ENCODE results near the gene CFAP61. TPM values are rescaled to one million over a fixed set of nuclear protein-coding genes. Genes with fewer than 3 reads are reported as not detected.
"Not testable (repeated sequence)": the region's sequence is repeated elsewhere in the genome, so short reads cannot be mapped to it uniquely, and the experiment has no call there.

Gene CFAP61
- under 1 TPM in 1 of 6 experiments, not detected in 5; 0.26 TPM for total RNA-seq (2021; fragmentation: NEBNext Ultra II Directional; extraction: Animal tissue kit (Norgen Biotek cat#: 25700))
- long read RNA-seq, result 0 reads

- H3K9me3 Mint-ChIP-seq, result no peaks in the 10 kb centered on the region
- H3K4me3 Mint-ChIP-seq, result peak within 1 kb of the TSS; percentile 100
- peaks cover 11% of the 10 kb centered on the region; the same call in 1 of the 2 replicates for H3K4me1 Mint-ChIP-seq (ENCODE audit: low read depth)
- H3K27ac Mint-ChIP-seq, result peak within 1 kb of the TSS; percentile 96
- peak; percentile 97 for DNase-seq
- H3K36me3 Mint-ChIP-seq (ENCODE audit: low read depth), result peaks cover 24% of the 10 kb centered on the region
- H3K27me3 Mint-ChIP-seq (ENCODE audit: insufficient read depth), result peaks cover 5% of the 10 kb centered on the region
- peak; percentile 20 for TF ChIP-seq CTCF (IDR thresholded peaks at IDR 0.05)
These were observed at the start of gene CFAP61, which contains the start of gene CRNKL1 for GRCh38 chr20:20052074-20052970. TSS of gene CFAP61 (plus strand) at chr20:20052532. CDS start at chr20:20056654, 4,122 bp downstream. TSS of gene CRNKL1 (minus strand) at chr20:20052466. CDS start at chr20:20052342, 124 bp downstream.

GRCh38 chr20:20003031-20003954, 49.0 kb upstream of the CFAP61 start:
- Mint-ChIP-seq H3K27me3 (ENCODE audit: insufficient read depth) (0 out of 2 replicates have a peak, but pooled peaks cover 1% of the 10 kb centered on the region), H3K4me1 (ENCODE audit: low read depth) (peaks cover 25% of the 10 kb centered on the region), H3K9me3 (no peaks in the 10 kb centered on the region), H3K4me3 (no peak overlapping the region), H3K36me3 (ENCODE audit: low read depth) (peaks cover 49% of the 10 kb centered on the region), H3K27ac (no peak overlapping the region)
- DNase-seq, result no peak
- no peak for TF ChIP-seq CTCF (IDR thresholded peaks at IDR 0.05)

GRCh38 chr20:20003955-20004322, 48.4 kb upstream of the CFAP61 start:
- peaks cover 45% of the 10 kb centered on the region for H3K36me3 Mint-ChIP-seq (ENCODE audit: low read depth)
- H3K4me1 Mint-ChIP-seq (ENCODE audit: low read depth), result peaks cover 25% of the 10 kb centered on the region
- H3K27me3 Mint-ChIP-seq (ENCODE audit: insufficient read depth); DNase-seq; H3K4me3 Mint-ChIP-seq; H3K27ac Mint-ChIP-seq; H3K9me3 Mint-ChIP-seq: not testable (repeated sequence)

GRCh38 chr20:20005342-20005741, 47.0 kb upstream of the CFAP61 start:
- peaks cover 1% of the 10 kb centered on the region for H3K27me3 Mint-ChIP-seq (ENCODE audit: insufficient read depth)
- no peak overlapping the region for H3K4me3 Mint-ChIP-seq
- DNase-seq, result no peak
- no peaks in the 10 kb centered on the region for H3K9me3 Mint-ChIP-seq
- H3K27ac Mint-ChIP-seq, result no peak overlapping the region; the same call in 1 of the 2 replicates
- TF ChIP-seq CTCF (IDR thresholded peaks at IDR 0.05), result no peak
- H3K36me3 Mint-ChIP-seq (ENCODE audit: low read depth), result peaks cover 33% of the 10 kb centered on the region
- peaks cover 32% of the 10 kb centered on the region for H3K4me1 Mint-ChIP-seq (ENCODE audit: low read depth)

- no peaks in the 10 kb centered on the region for H3K36me3 Mint-ChIP-seq (ENCODE audit: low read depth)
- H3K27me3 Mint-ChIP-seq (ENCODE audit: insufficient read depth), result peaks cover 2% of the 10 kb centered on the region
- H3K27ac Mint-ChIP-seq, result no peak overlapping the region
- TF ChIP-seq CTCF (IDR thresholded peaks at IDR 0.05), result no peak
- H3K9me3 Mint-ChIP-seq, result no peaks in the 10 kb centered on the region
- H3K4me3 Mint-ChIP-seq, result no peak overlapping the region; the same call in 1 of the 2 replicates
- peaks cover 20% of the 10 kb centered on the region for H3K4me1 Mint-ChIP-seq (ENCODE audit: low read depth)
- DNase-seq, result no peak
These were observed 42.5 kb upstream of the CFAP61 start for GRCh38 chr20:20009784-20010253.

Data from HFFc6 (cell line).